ENCODE data around the gene TMEM114. TPM values are rescaled to one million over a fixed set of nuclear protein-coding genes. Genes with fewer than 3 reads are reported as not detected.
"Not testable (repeated sequence)": the region's sequence is repeated elsewhere in the genome, so short reads cannot be mapped to it uniquely, and the experiment has no call there.

TMEM114 gene
- total and polyA plus RNA-seq, 5 donors from 2014 or later = not detected

DNA sequence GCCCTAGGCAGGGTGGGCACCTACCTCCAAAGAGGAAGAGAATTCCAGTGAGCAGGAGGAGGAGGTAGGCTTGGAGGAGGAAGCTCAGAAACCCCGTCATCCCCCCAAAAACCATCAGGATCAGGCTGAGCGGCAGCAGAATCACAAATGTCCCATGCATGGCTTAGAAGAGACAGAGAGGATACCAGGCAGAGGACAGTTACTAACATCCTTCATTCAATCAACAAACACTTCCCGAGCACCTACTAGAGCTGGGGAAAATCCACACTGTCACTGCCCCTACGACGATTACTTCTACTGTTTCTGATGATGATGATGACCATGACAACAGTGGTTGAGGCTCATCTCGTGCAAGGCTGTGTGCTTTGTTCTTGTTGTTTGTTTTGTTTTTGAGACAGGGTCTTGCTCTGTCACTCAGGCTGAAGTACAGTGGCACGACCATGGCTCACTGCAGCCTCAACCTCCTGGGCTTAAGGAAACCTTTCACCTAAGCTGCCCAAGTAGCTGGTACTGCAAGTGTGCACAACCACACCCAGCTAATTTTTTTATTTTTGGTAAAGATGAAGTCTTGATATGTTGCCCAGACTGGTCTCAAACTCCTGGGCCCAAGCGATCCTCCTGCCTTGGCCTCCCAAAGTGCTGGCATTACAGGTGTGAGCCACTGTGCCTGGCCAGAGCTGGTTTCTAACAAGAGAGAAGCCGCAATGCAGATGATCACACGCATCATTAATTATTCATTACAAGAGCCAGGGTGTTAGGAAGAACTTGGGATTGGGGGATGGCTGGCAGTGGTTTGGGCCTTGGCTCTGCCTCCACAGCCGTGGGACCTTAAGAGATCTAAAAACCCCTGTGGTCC is 18.0 kb downstream of the TMEM114 start:
- H3K27me3 ChIP-seq (ENCODE audit: control insufficient read depth, insufficient read depth, low read length) = peaks cover 3% of the 10 kb centered on the region
- no peak overlapping the region for H3K4me3 Mint-ChIP-seq
- H3K27ac Mint-ChIP-seq = peak overlapping the region in 2 of 3 donors; percentile 47 to 55
- DNase-seq = no peak
- no peak overlapping the region for H3K27ac ChIP-seq (ENCODE audit: insufficient read depth, low read length, poor library complexity, severe bottlenecking)
- H3K27me3 Mint-ChIP-seq = peaks cover 29% of the 10 kb centered on the region
- peaks cover 0 to 12% (median 7%) of the 10 kb centered on the region in 4 donors for H3K4me1 Mint-ChIP-seq
- H3K4me3 ChIP-seq (ENCODE audit: low read depth, low read length) = no peak overlapping the region
- no peak for ATAC-seq (ENCODE audit: low read depth in 2 of 2)
- H3K36me3 ChIP-seq (ENCODE audit: control insufficient read depth, insufficient read depth, low read length) = no peaks in the 10 kb centered on the region
- H3K9me3 ChIP-seq (ENCODE audit: control insufficient read depth in 2 of 2, low read length in 2 of 2) = no peaks in the 10 kb centered on the region
- peaks cover 0 to 2% (median 0%) of the 10 kb centered on the region in 7 donors for H3K9me3 Mint-ChIP-seq
- no peaks in the 10 kb centered on the region for H3K36me3 Mint-ChIP-seq
- no peaks in the 10 kb centered on the region for H3K4me1 ChIP-seq (ENCODE audit: control insufficient read depth, insufficient read depth, low read length, poor library complexity, severe bottlenecking)

- H3K27ac ChIP-seq (ENCODE audit: insufficient read depth, low read length, poor library complexity, severe bottlenecking) = no peak overlapping the region
- no peaks in the 10 kb centered on the region for H3K36me3 Mint-ChIP-seq
- no peaks in the 10 kb centered on the region for H3K4me1 ChIP-seq (ENCODE audit: control insufficient read depth, insufficient read depth, low read length, poor library complexity, severe bottlenecking)
- peaks cover 27% of the 10 kb centered on the region for H3K27me3 Mint-ChIP-seq
- no peak for DNase-seq
- ATAC-seq (ENCODE audit: low read depth in 2 of 2) = no peak
- peaks cover 0 to 12% (median 7%) of the 10 kb centered on the region in 4 donors for H3K4me1 Mint-ChIP-seq
- peak overlapping the region in 1 of 3 donors; percentile 47 for H3K27ac Mint-ChIP-seq
- peaks cover 0 to 2% (median 0%) of the 10 kb centered on the region in 7 donors for H3K9me3 Mint-ChIP-seq
- H3K4me3 ChIP-seq (ENCODE audit: low read depth, low read length) = no peak overlapping the region
- H3K9me3 ChIP-seq (ENCODE audit: control insufficient read depth in 2 of 2, low read length in 2 of 2) = no peaks in the 10 kb centered on the region
- peaks cover 3% of the 10 kb centered on the region for H3K27me3 ChIP-seq (ENCODE audit: control insufficient read depth, insufficient read depth, low read length)
- H3K36me3 ChIP-seq (ENCODE audit: control insufficient read depth, insufficient read depth, low read length) = no peaks in the 10 kb centered on the region
- H3K4me3 Mint-ChIP-seq = no peak overlapping the region
These were observed 19.2 kb downstream of the TMEM114 start for GRCh38 chr16:8571061-8571596.

DNA sequence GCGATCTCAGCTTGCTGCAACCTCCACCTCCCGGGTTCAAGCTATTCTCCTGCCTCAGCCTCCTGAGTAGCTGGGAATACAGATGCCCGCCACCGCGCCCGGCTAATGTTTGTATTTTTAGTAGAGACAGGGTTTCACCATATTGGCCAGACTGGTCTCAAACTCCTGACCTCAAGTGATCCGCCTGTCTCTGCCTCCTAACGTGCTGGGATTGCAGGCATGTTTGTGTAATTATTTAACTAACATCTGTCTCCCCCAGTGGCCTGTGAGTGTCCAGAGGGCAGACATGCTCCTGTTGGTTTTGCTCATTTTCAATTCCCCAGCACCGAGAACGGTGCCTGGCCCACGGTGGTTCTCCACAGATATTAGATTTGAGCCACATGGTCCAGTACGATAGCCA is 19.9 kb downstream of the TMEM114 start:
- not testable (repeated sequence) for H3K4me1 ChIP-seq (ENCODE audit: control insufficient read depth, insufficient read depth, low read length, poor library complexity, severe bottlenecking); H3K4me3 ChIP-seq (ENCODE audit: low read depth, low read length); ATAC-seq (ENCODE audit: low read depth in 2 of 2); H3K4me3 Mint-ChIP-seq; H3K9me3 Mint-ChIP-seq; H3K27ac Mint-ChIP-seq; H3K27me3 ChIP-seq (ENCODE audit: control insufficient read depth, insufficient read depth, low read length); H3K36me3 Mint-ChIP-seq; H3K9me3 ChIP-seq (ENCODE audit: control insufficient read depth in 2 of 2, low read length in 2 of 2); DNase-seq; H3K36me3 ChIP-seq (ENCODE audit: control insufficient read depth, insufficient read depth, low read length); H3K27ac ChIP-seq (ENCODE audit: insufficient read depth, low read length, poor library complexity, severe bottlenecking)
- peaks cover 0 to 12% (median 7%) of the 10 kb centered on the region in 4 donors for H3K4me1 Mint-ChIP-seq
- peaks cover 25% of the 10 kb centered on the region for H3K27me3 Mint-ChIP-seq

- Histone ChIP-seq H3K27me3 (ENCODE audit: control insufficient read depth, insufficient read depth, low read length) (no peaks in the 10 kb centered on the region), H3K4me1 (ENCODE audit: control insufficient read depth, insufficient read depth, low read length, poor library complexity, severe bottlenecking) (no peaks in the 10 kb centered on the region), H3K36me3 (ENCODE audit: control insufficient read depth, insufficient read depth, low read length) (no peaks in the 10 kb centered on the region), H3K27ac (ENCODE audit: insufficient read depth, low read length, poor library complexity, severe bottlenecking) (no peak overlapping the region), H3K9me3 (ENCODE audit: control insufficient read depth in 2 of 2, low read length in 2 of 2) (no peaks in the 10 kb centered on the region), H3K4me3 (ENCODE audit: low read depth, low read length) (no peak overlapping the region)
- DNase-seq (no peak), ATAC-seq (ENCODE audit: low read depth in 2 of 2) (no peak)
- H3K27ac Mint-ChIP-seq = no peak overlapping the region
- H3K9me3 Mint-ChIP-seq = peaks cover 0 to 2% (median 0%) of the 10 kb centered on the region in 7 donors
- no peaks in the 10 kb centered on the region for H3K36me3 Mint-ChIP-seq
- H3K4me3 Mint-ChIP-seq = no peak overlapping the region
- H3K27me3 Mint-ChIP-seq = peaks cover 25% of the 10 kb centered on the region
- peaks cover 0 to 12% (median 7%) of the 10 kb centered on the region in 4 donors for H3K4me1 Mint-ChIP-seq
These were observed 20.5 kb downstream of the TMEM114 start for GRCh38 chr16:8569650-8570346.

DNA sequence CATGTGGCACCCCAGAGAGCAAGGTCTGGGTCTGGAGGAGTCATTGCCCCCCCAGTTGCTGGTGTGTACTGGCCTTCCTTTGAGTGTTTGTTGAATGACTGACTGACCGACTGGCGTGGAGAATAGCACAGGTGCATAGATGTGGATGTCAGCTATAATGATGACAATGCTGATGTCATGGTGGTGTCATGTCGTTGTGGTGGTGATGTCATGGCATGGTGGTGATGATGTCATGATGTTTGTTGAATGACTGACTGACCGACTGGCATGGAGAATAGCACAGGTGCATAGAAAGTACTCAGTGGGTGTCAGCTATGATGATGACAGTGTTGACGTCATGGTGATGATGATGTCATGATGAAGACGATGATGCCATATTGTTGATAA is 22.1 kb downstream of the TMEM114 start:
- Mint-ChIP-seq H3K27ac (peak overlapping the region in 2 of 3 donors; percentile 31 to 90), H3K4me1 (peaks cover 0 to 12% (median 7%) of the 10 kb centered on the region in 4 donors), H3K27me3 (peaks cover 15% of the 10 kb centered on the region), H3K4me3 (no peak overlapping the region), H3K9me3 (peaks cover 0 to 2% (median 0%) of the 10 kb centered on the region in 7 donors), H3K36me3 (no peaks in the 10 kb centered on the region)
- Histone ChIP-seq H3K4me3 (ENCODE audit: low read depth, low read length) (no peak overlapping the region), H3K27me3 (ENCODE audit: control insufficient read depth, insufficient read depth, low read length) (no peaks in the 10 kb centered on the region), H3K9me3 (ENCODE audit: control insufficient read depth in 2 of 2, low read length in 2 of 2) (peaks cover 0 to 3% of the 10 kb centered on the region in 2 experiments), H3K4me1 (ENCODE audit: control insufficient read depth, insufficient read depth, low read length, poor library complexity, severe bottlenecking) (no peaks in the 10 kb centered on the region), H3K27ac (ENCODE audit: insufficient read depth, low read length, poor library complexity, severe bottlenecking) (no peak overlapping the region), H3K36me3 (ENCODE audit: control insufficient read depth, insufficient read depth, low read length) (no peaks in the 10 kb centered on the region)
- no peak for DNase-seq
- no peak for ATAC-seq (ENCODE audit: low read depth in 2 of 2)

- peak overlapping the region in 2 of 3 donors; percentile 31 to 90 for H3K27ac Mint-ChIP-seq
- peaks cover 0 to 2% (median 0%) of the 10 kb centered on the region in 7 donors for H3K9me3 Mint-ChIP-seq
- H3K9me3 ChIP-seq (ENCODE audit: control insufficient read depth in 2 of 2, low read length in 2 of 2) = peaks cover 0 to 3% of the 10 kb centered on the region in 2 experiments
- H3K27ac ChIP-seq (ENCODE audit: insufficient read depth, low read length, poor library complexity, severe bottlenecking) = no peak overlapping the region
- no peaks in the 10 kb centered on the region for H3K36me3 Mint-ChIP-seq
- DNase-seq (peak; percentile 54 to 89 (median 80)), ATAC-seq (ENCODE audit: low read depth in 2 of 2) (peak; percentile 76 to 81)
- no peaks in the 10 kb centered on the region for H3K27me3 ChIP-seq (ENCODE audit: control insufficient read depth, insufficient read depth, low read length)
- H3K4me3 Mint-ChIP-seq = no peak overlapping the region
- peaks cover 15% of the 10 kb centered on the region for H3K27me3 Mint-ChIP-seq
- no peaks in the 10 kb centered on the region for H3K36me3 ChIP-seq (ENCODE audit: control insufficient read depth, insufficient read depth, low read length)
- no peaks in the 10 kb centered on the region for H3K4me1 ChIP-seq (ENCODE audit: control insufficient read depth, insufficient read depth, low read length, poor library complexity, severe bottlenecking)
- H3K4me1 Mint-ChIP-seq = peaks cover 0 to 12% (median 7%) of the 10 kb centered on the region in 4 donors
- no peak overlapping the region for H3K4me3 ChIP-seq (ENCODE audit: low read depth, low read length)
These were observed 22.7 kb downstream of the TMEM114 start for GRCh38 chr16:8567355-8568230.

DNA sequence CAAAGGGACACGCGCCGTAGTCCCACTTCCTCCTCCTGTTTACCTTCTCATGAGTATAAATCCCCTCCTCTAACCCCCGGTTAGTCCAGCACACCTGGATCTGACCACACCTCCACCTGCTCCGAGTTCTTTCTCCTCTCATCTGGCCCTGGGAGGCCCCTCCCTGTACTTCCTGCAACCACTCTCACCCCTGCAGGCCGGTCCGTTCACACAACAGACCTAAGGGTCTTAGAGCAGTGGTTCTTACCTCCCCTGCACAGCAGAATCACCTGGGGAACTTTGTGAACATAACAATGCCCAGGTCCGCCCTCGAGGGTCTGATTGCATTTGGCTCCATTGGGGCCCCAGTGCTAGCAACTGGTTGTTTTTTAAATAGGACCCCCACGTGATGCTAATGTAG is 24.8 kb downstream of the TMEM114 start:
- peak in 1 of 2 donors; percentile 17 for ATAC-seq (ENCODE audit: low read depth in 2 of 2)
- Histone ChIP-seq H3K27me3 (ENCODE audit: control insufficient read depth, insufficient read depth, low read length) (no peaks in the 10 kb centered on the region), H3K4me1 (ENCODE audit: control insufficient read depth, insufficient read depth, low read length, poor library complexity, severe bottlenecking) (no peaks in the 10 kb centered on the region)

More for the DNA sequence above, 24.8 kb downstream of the TMEM114 start:
- DNase-seq = peak in 1 of 3 donors; percentile 4
- H3K9me3 ChIP-seq (ENCODE audit: control insufficient read depth in 2 of 2, low read length in 2 of 2) = peaks cover 0 to 3% of the 10 kb centered on the region in 2 experiments
- Mint-ChIP-seq H3K9me3 (peaks cover 0 to 2% (median 0%) of the 10 kb centered on the region in 7 donors), H3K4me3 (no peak overlapping the region), H3K27me3 (peaks cover 11% of the 10 kb centered on the region), H3K27ac (no peak overlapping the region), H3K36me3 (no peaks in the 10 kb centered on the region), H3K4me1 (peaks cover 0 to 10% (median 7%) of the 10 kb centered on the region in 4 donors)
- no peak overlapping the region for H3K4me3 ChIP-seq (ENCODE audit: low read depth, low read length)
- H3K27ac ChIP-seq (ENCODE audit: insufficient read depth, low read length, poor library complexity, severe bottlenecking) = no peak overlapping the region
- H3K36me3 ChIP-seq (ENCODE audit: control insufficient read depth, insufficient read depth, low read length) = no peaks in the 10 kb centered on the region

All from CD4-positive, CD25-positive, alpha-beta regulatory T cell (primary cell).